HG02870 (cell line): ENCODE data around the gene GRIK4.
"Not testable (repeated sequence)": the region's sequence is repeated elsewhere in the genome, so short reads cannot be mapped to it uniquely, and the experiment has no call there.

Experiments used
- ATAC-seq: cut with Tn5 transposase; IDR thresholded peaks from one replicate; pipeline ENCODE4 v1.9.1; 2021; ENCODE audit warnings: mild to moderate bottlenecking, moderate library complexity; ENCODE audit not compliant: unreplicated experiment

The GRIK4 gene

DNA sequence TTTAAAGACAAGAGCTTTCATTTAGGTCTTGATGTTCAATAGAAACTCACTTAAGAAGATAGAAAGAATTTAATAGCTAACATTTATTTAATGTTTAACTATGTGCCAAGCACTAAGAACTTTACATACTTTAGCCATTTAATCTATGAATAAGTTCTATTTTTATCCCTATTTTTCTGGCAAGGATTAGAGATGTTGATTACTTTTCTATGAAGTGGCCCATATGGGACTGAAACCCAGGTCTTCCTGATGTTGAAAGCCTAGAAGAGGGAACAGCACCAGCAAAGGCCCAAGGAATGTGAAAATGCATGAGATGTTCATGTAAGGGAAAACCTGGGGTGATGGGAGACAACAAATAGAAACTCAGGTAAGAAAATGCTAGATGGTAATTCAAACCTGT is 497.0 kb downstream of the GRIK4 start:
- no peak for ATAC-seq

- no peak for ATAC-seq
Measured at GRCh38 chr11:121012091-121012490, 500.5 kb downstream of the GRIK4 start.

GRCh38 chr11:121018746-121019145 is 507.2 kb downstream of the GRIK4 start:
- ATAC-seq: no peak

DNA sequence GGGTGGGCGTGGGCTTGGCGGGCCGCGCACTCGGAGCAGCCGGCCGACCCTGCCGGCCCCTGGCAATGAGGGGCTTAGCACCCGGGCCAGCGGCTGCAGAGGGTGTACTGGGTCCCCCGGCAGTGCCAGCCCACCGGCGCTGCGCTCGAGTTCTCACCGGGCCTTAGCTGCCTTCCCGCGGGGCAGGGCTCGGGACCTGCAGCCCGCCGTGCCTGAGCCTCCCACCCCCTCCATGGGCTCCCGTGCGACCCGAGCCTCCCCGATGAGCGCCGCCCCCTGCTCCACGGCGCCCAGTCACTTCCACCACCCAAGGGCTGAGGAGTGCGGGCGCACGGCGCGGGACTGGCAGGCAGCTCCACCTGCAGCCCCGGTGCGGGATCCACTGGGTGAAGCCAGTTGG is 510.2 kb downstream of the GRIK4 start:
- ATAC-seq: not testable (repeated sequence)

DNA sequence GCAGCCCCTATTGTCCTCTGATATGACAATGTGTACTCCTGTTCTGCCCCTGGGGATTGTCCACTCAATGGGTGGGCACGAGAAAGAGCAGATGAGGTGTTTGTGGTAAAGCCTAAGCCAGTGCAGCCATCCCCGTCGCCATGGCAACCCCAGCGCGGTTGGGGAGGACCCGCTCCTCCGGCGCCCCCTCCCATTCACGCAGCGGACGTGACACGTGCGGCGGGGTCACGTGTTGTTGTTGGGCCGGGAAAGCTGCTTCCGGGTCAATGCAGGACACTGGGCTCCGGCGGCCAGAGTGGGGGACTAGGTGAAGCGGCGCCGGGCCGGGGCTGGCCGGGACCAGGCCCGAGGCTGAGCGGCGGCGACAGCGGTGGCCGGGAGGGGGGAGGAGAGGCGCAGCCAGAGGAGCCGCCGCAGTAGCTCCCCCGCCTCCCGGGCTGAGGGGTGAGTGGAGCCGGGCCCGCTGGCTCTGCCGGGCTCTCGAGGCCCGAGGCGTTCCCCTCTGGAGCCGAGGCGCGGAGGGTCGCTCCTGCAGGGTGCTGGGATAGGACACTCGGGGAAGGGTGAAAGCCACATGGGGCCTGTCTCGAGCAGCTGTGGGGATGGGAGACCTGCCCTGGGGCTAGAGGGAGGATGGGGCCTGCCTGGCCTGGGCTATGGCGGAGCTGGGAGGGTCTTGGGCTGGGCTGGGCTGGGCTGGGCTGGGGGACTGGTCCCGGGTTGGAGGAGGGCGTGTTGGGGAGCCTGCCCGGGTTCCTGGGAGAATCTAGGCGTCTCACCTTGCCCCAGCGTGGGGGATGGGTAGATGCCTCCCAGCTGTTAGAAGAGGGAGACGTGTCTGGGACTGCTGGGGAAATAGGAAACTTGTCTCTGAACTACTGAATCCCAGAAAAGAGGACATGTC is 512.6 kb downstream of the GRIK4 start, which contains the start of gene TBCEL:
TSS of gene TBCEL (plus strand) at position 255 of the 904 bp plus-strand sequence. CDS start 21,589 bp downstream, outside the sequence.
- peak; percentile 96 for ATAC-seq

DNA sequence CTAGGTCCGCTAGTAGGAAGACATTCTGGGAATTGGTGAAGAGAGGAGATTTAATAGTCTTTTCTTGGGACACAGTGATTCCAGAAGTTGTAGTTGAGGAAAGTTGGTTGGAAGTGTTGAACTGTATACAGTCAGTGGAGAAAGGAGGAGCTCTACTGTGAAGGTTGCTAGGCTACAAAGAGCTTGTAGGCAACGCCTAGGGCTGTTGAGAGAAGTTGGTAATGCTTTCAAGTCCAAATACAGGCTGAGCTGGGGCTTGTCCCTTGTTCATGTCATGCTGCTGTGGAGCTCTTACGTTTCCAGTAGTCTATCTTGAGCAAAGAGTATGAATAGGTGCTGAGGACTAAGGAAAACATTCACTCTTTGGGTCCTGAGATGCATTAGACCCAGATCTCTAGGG is 513.4 kb downstream of the GRIK4 start:
- ATAC-seq: no peak

- no peak for ATAC-seq
Measured at GRCh38 chr11:121029153-121029552, 517.6 kb downstream of the GRIK4 start.

DNA sequence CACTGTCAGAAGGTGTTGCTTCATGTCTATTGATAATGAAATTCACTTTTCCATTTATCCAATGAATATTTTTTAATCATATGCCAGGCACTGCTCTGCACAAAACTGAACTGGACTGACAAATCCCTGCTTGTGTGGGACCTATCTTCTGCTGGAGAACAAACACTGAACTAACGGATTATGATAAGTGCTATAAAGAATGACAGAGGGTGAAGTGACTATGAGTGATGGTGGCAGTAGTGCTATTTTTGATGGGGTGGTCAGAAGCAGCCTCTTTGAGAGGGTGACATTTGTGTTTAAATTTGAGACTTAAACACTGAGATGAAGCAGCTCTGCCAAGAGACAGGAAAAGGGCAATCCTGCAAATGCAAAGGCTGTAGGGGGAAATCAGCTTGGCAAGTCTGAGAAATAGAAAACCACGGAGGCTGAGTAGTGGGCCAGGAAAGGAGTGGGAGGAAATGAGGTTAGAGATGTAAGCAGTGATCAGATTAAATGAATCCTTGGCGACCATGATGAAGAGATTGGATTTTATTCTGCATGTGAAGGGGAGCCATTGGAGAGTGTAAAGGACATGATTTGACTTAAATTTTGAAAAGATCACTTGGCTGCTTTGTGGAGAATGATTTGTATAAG is 518.4 kb downstream of the GRIK4 start:
- no peak for ATAC-seq

GRCh38 chr11:121031167-121031566 is 519.6 kb downstream of the GRIK4 start:
- ATAC-seq: no peak

GRCh38 chr11:121031648-121032047 is 520.1 kb downstream of the GRIK4 start:
- not testable (repeated sequence) for ATAC-seq

DNA sequence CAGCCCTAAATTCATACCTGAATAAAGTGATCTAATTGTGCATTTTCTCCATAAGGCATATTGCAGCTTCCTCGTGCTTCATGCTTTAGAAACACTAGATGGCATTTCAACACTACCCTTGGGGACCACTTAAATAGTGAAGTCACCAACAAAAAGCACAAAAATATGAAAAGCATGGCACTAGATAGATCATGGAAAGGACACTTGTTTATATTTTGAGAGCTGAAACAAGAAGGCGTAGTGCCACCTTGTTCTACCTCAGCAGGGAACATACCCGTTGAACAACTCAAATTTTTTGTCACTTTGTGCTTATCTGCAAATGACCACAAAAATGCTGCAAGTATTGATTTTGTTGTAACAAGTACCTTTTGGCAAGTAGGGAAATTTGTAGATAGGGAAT is 521.0 kb downstream of the GRIK4 start:
- no peak for ATAC-seq

DNA sequence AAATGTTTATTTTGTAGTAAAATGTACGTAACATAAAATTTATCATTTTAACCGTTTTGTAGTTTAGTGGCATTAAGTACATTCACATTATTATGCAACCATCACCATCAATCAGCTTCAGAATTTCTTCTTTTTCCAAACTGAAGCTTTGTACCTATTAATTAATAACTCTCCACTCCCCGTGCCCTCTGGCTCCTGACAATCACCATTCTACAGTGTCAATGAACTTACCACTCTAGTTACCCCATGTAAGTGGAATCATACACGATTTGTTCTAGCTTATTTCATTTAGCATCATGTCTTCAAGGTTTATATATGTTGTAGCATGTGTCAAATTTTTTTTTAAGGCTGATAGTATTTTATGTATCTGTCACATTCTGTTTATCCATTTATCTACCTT is 522.1 kb downstream of the GRIK4 start:
- ATAC-seq: no peak

GRCh38 chr11:121035169-121035755 is 523.7 kb downstream of the GRIK4 start:
- ATAC-seq: no peak

- no peak for ATAC-seq
Measured at GRCh38 chr11:121035780-121036179, 524.2 kb downstream of the GRIK4 start.

DNA sequence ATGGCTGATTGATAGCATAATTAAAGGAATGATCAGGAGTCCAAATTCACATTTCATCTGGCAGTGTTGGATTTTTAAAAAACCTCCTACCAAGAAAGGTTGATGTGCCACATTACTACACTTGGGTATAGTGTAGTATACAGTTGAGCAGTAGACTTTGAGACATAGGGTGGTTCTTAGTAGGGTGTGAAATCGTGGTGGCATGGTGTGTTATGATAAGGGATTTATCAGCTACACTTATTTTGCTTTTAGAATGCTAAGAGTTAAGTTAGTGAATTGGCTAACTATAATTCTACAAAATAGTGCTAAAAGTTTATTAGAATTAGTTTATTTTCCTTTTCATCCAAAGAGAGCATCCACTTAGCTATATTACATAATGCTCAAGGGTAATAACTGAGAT is 525.5 kb downstream of the GRIK4 start:
- ATAC-seq: no peak
